ENCODE data around the gene NR3C2. TPM values are rescaled to one million over a fixed set of nuclear protein-coding genes. Genes with fewer than 3 reads are reported as not detected.

The NR3C2 gene
- total and polyA plus RNA-seq, 10 of the 15 experiments (the other 5 are each of a cell fraction or from before 2014, with no cell fraction given): 0.05 to 0.11 (median 0.08) TPM; not detected in 4

DNA sequence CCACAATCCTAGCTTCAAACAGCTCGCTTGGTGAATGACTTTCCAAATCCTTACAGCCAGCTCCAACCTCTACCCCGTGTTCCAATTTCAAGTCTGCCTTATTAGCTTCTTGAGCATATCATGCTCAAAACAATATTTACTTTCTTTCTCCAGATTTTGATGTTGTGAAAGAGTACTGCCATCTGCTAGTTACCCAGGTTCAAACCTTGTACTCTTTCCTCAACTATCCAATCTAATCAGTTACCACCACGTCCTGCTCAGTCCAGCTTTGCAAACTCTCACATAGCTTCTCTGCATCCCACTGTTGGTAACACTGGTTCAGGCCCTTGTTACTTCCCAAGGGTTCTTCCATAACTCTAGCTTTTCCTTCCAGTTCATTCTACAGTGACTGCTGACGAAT lies 179.1 kb downstream of the NR3C2 start (continued):
- TF ChIP-seq TBL1XR1 (IDR thresholded peaks at IDR 0.05; ENCODE audit: low read depth, low read length) (no peak), TAF1 (IDR thresholded peaks at IDR 0.05; ENCODE audit: borderline replicate concordance, low read depth, low read length) (no peak), TARDBP (IDR thresholded peaks at IDR 0.05; ENCODE audit: borderline replicate concordance) (no peak), LARP7 (IDR thresholded peaks at IDR 0.05) (no peak), ZNF274 (IDR thresholded peaks at IDR 0.05; ENCODE audit: insufficient read depth, insufficient read length) (no peak), IRF4 (IDR thresholded peaks at IDR 0.05; ENCODE audit: low read depth, low read length) (no peak)

DNA sequence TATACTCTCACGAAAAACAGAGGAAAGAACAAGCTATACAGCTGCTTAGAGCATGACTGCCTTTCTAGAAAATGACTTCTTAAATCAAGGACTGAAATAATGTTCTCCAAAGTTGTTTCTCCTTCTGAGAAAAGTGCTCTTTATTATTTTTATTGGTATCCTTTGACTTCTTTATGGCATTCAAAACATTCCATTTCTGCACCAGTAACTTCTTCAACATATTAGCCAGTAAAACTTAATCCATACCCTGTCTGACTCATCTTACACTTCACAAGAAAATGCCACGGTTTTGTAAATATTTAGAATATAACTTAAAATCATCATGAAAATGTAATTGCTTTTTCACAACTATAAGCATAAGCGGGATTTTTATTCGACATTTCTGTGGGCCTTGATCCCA lies 180.4 kb downstream of the NR3C2 start:
- Histone ChIP-seq H3K79me2 (ENCODE audit: control insufficient read depth, insufficient read depth, low read length) (no peaks in the 10 kb centered on the region), H3K4me3 (no peak overlapping the region), H3K9me3 (replicated peaks; ENCODE audit: control insufficient read depth, insufficient read depth, low read length) (no peaks in the 10 kb centered on the region), H3K4me2 (ENCODE audit: control insufficient read depth, insufficient read depth) (no peak overlapping the region), H3K4me1 (ENCODE audit: control insufficient read depth, insufficient read depth, low read length) (no peaks in the 10 kb centered on the region), H4K20me1 (ENCODE audit: control insufficient read depth, insufficient read depth) (no peaks in the 10 kb centered on the region), H3K36me3 (ENCODE audit: control insufficient read depth in 2 of 2, insufficient read depth in 2 of 2, low read length in 1 of 2) (no peaks in the 10 kb centered on the region), H2AFZ (ENCODE audit: control insufficient read depth, low read depth, low read length) (no peak overlapping the region), H3K27ac (ENCODE audit: control insufficient read depth, insufficient read depth) (no peak overlapping the region), H3K27me3 (replicated peaks in 1 of 2; ENCODE audit: control insufficient read depth in 2 of 2, insufficient read depth in 2 of 2, low read length in 1 of 2) (no peaks in the 10 kb centered on the region), H3K9ac (ENCODE audit: control insufficient read depth, insufficient read depth, low read length) (no peak overlapping the region)
- no peak for DNase-seq (ENCODE audit: low read depth, low spot score)
- in situ Hi-C loops (cut with MboI): no loop called here
- ATAC-seq: no peak
- ChIA-PET CTCF (interaction anchor here (0.5 to 0.7 kb wide), 2 partner anchors 27 to 315 kb away, joined by 3 read pairs; no protein-coding TSS in a partner anchor), SMC1A (ENCODE audit: uncharacterized antibody, unreplicated experiment) (no interaction called here), POLR2A (no interaction called here), RAD21 (ENCODE audit: unreplicated experiment) (no interaction called here)
- no peak for FAIRE-seq
- no TSS peak for BruUV-seq (replicated peaks)
- 26% methylated on average over 4 of the region's 4 CpGs for WGBS (ENCODE audit: insufficient coverage, insufficient replicate concordance, low lambda C conversion rate, missing lambda C conversion rate)
- intact Hi-C loops (cut with micrococcal nuclease; ENCODE audit: unreplicated experiment): no loop called here
- TF ChIP-seq ZNF207 (IDR thresholded peaks at IDR 0.05; ENCODE audit: borderline replicate concordance): no peak
- TF ChIP-seq, protein P1, sequence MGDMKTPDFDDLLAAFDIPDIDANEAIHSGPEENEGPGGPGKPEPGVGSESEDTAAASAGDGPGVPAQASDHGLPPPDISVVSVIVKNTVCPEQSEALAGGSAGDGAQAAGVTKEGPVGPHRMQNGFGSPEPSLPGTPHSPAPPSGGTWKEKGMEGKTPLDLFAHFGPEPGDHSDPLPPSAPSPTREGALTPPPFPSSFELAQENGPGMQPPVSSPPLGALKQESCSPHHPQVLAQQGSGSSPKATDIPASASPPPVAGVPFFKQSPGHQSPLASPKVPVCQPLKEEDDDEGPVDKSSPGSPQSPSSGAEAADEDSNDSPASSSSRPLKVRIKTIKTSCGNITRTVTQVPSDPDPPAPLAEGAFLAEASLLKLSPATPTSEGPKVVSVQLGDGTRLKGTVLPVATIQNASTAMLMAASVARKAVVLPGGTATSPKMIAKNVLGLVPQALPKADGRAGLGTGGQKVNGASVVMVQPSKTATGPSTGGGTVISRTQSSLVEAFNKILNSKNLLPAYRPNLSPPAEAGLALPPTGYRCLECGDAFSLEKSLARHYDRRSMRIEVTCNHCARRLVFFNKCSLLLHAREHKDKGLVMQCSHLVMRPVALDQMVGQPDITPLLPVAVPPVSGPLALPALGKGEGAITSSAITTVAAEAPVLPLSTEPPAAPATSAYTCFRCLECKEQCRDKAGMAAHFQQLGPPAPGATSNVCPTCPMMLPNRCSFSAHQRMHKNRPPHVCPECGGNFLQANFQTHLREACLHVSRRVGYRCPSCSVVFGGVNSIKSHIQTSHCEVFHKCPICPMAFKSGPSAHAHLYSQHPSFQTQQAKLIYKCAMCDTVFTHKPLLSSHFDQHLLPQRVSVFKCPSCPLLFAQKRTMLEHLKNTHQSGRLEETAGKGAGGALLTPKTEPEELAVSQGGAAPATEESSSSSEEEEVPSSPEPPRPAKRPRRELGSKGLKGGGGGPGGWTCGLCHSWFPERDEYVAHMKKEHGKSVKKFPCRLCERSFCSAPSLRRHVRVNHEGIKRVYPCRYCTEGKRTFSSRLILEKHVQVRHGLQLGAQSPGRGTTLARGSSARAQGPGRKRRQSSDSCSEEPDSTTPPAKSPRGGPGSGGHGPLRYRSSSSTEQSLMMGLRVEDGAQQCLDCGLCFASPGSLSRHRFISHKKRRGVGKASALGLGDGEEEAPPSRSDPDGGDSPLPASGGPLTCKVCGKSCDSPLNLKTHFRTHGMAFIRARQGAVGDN (IDR thresholded peaks at IDR 0.05): no peak
- no peak for TF ChIP-seq CHD1 (IDR thresholded peaks at IDR 0.05; ENCODE audit: low read depth, low read length)
- TF ChIP-seq CEBPB (IDR thresholded peaks at IDR 0.05; ENCODE audit: borderline replicate concordance in 1 of 2, low read depth in 2 of 2, low read length in 2 of 2): no peak
- no peak for TF ChIP-seq CBX3 (IDR thresholded peaks at IDR 0.05; ENCODE audit: borderline replicate concordance, low read depth)
- TF ChIP-seq SREBF2 (IDR thresholded peaks at IDR 0.05; ENCODE audit: low read length): no peak
- no peak for TF ChIP-seq SMARCA5 (IDR thresholded peaks at IDR 0.05)
- TF ChIP-seq, protein P2, sequence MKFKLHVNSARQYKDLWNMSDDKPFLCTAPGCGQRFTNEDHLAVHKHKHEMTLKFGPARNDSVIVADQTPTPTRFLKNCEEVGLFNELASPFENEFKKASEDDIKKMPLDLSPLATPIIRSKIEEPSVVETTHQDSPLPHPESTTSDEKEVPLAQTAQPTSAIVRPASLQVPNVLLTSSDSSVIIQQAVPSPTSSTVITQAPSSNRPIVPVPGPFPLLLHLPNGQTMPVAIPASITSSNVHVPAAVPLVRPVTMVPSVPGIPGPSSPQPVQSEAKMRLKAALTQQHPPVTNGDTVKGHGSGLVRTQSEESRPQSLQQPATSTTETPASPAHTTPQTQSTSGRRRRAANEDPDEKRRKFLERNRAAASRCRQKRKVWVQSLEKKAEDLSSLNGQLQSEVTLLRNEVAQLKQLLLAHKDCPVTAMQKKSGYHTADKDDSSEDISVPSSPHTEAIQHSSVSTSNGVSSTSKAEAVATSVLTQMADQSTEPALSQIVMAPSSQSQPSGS (IDR thresholded peaks at IDR 0.05; ENCODE audit: low read length): no peak
- TF ChIP-seq, protein P3, sequence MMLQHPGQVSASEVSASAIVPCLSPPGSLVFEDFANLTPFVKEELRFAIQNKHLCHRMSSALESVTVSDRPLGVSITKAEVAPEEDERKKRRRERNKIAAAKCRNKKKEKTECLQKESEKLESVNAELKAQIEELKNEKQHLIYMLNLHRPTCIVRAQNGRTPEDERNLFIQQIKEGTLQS (IDR thresholded peaks at IDR 0.05; ENCODE audit: borderline replicate concordance, extremely low read depth, low read depth, low read length): no peak
- no peak for TF ChIP-seq CREM (IDR thresholded peaks at IDR 0.05; ENCODE audit: low read depth)
- TF ChIP-seq IKZF1 (conservative IDR thresholded peaks at IDR 0.05): no peak
